Skeletal muscle cell (primary cell): ENCODE results near the gene BCAS4.

Experiments
- DNase-seq: peaks from one replicate; pipeline ENCODE4 v3.0.0-alpha.2; 2010; ENCODE audit warnings: low read depth
- H3K4me3 ChIP-seq: 2 replicates; pipeline ENCODE4 v1.5.1; 2011; ENCODE audit warnings: low read depth, mild to moderate bottlenecking, control low read depth, low read length, moderate library complexity

Gene BCAS4

GRCh38 chr20:50815162-50815989 lies 20.5 kb downstream of the BCAS4 start:
- DNase-seq: peak; percentile 36
- H3K4me3 ChIP-seq: no peak overlapping the region

GRCh38 chr20:50817776-50818172 lies 22.9 kb downstream of the BCAS4 start:
- H3K4me3 ChIP-seq: no peak overlapping the region
- DNase-seq: no peak

GRCh38 chr20:50819349-50819748 lies 24.5 kb downstream of the BCAS4 start:
- no peak overlapping the region for H3K4me3 ChIP-seq
- DNase-seq: no peak

GRCh38 chr20:50820515-50821256 lies 25.8 kb downstream of the BCAS4 start:
- no peak overlapping the region for H3K4me3 ChIP-seq
- DNase-seq: no peak

GRCh38 chr20:50821257-50821921 lies 26.5 kb downstream of the BCAS4 start:
- no peak overlapping the region for H3K4me3 ChIP-seq
- no peak for DNase-seq

GRCh38 chr20:50821994-50822393 lies 27.1 kb downstream of the BCAS4 start:
- no peak overlapping the region for H3K4me3 ChIP-seq
- no peak for DNase-seq

GRCh38 chr20:50823319-50823718 lies 28.5 kb downstream of the BCAS4 start:
- DNase-seq: no peak

GRCh38 chr20:50824137-50824536 lies 29.3 kb downstream of the BCAS4 start:
- peak; percentile 25 for DNase-seq
- H3K4me3 ChIP-seq: no peak overlapping the region

More at GRCh38 chr20:50823319-50823718, 28.5 kb downstream of the BCAS4 start:
- H3K4me3 ChIP-seq: no peak overlapping the region

GRCh38 chr20:50826121-50826520 lies 31.3 kb downstream of the BCAS4 start:
- H3K4me3 ChIP-seq: no peak overlapping the region

GRCh38 chr20:50828363-50829136 lies 33.7 kb downstream of the BCAS4 start:
- H3K4me3 ChIP-seq: no peak overlapping the region
- no peak for DNase-seq

More at GRCh38 chr20:50826121-50826520, 31.3 kb downstream of the BCAS4 start:
- no peak for DNase-seq

GRCh38 chr20:50831622-50832021 lies 36.8 kb downstream of the BCAS4 start:
- H3K4me3 ChIP-seq: no peak overlapping the region
- DNase-seq: no peak

- peak; percentile 86 for DNase-seq
- no peak overlapping the region for H3K4me3 ChIP-seq
Observed at GRCh38 chr20:50834599-50835005, 39.7 kb downstream of the BCAS4 start.

GRCh38 chr20:50837532-50838321 lies 42.9 kb downstream of the BCAS4 start:
- peak; percentile 86 for DNase-seq
- H3K4me3 ChIP-seq: no peak overlapping the region

- H3K4me3 ChIP-seq: no peak overlapping the region
- DNase-seq: no peak
Observed at GRCh38 chr20:50838322-50838625, 43.4 kb downstream of the BCAS4 start.

GRCh38 chr20:50838707-50839385 lies 44.0 kb downstream of the BCAS4 start:
- no peak overlapping the region for H3K4me3 ChIP-seq
- no peak for DNase-seq

GRCh38 chr20:50842821-50843220 lies 48.0 kb downstream of the BCAS4 start:
- DNase-seq: no peak
- no peak overlapping the region for H3K4me3 ChIP-seq

- no peak overlapping the region for H3K4me3 ChIP-seq
- no peak for DNase-seq
Observed at GRCh38 chr20:50843331-50844276, 48.7 kb downstream of the BCAS4 start.
